Activated naive CD4-positive, alpha-beta T cell (primary cell): ENCODE data around the gene CEP63.

Experiments used
- DNase-seq, 4 experiments: peaks; one replicate each; lab custom pipeline; 2025; lab: John Stamatoyannopoulos, UW

Gene CEP63

GRCh38 chr3:134485718-134486576 is at the start of gene CEP63, which contains the start of gene ANAPC13:
Gene CEP63 (plus strand): TSS chr3:134486057. CDS start chr3:134495321, 9,264 bp downstream.
Gene ANAPC13 (minus strand): TSS chr3:134485985. CDS start chr3:134482904, 3,081 bp downstream.
- DNase-seq: peak; percentile 87 to 96 (median 90)

DNA sequence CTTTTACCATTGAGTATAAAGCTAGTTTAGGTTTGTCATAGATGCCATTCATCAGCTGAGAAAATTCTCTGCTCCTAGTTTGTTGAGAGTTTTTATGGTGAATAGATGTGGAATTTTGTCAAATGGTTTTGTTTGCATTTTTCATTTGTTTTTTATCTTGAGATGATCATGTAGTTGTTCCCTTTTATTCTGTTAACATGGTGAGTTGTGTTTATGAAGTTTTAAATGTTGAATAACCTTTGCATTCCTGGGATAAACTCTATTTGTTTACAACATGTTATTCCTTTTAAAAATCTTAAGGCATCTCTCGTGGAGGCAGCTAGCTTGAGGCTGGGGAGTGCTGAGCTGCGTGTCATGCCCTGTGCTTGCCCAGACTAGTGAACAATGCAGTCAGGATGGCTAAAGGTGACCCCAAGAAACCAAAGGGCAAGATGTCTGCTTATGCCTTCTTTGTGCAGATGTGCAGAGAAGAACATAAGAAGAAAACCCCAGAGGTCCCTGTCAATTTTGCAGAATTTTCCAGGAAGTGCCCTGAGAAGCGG is 48.6 kb upstream of the CEP63 start:
- no peak for DNase-seq

DNA sequence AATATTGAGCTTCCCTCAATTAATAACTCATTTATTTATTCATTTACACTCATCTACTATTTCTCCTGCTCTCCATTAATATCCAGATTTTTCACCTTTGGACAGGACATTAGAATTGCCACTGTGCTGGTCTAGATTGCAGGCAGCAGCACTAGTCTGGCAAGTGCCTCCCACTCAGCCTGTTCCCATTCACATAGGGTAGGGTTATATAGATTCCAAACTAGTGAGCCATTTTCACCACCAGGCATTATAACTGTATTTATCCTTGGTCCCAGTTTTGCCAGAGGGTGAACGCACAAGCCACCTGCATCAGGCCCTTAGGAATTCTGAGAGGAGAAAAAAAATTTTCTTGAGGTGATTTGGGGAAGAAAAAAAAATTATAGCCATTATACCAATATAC is 44.5 kb upstream of the CEP63 start:
- no peak for DNase-seq

DNA sequence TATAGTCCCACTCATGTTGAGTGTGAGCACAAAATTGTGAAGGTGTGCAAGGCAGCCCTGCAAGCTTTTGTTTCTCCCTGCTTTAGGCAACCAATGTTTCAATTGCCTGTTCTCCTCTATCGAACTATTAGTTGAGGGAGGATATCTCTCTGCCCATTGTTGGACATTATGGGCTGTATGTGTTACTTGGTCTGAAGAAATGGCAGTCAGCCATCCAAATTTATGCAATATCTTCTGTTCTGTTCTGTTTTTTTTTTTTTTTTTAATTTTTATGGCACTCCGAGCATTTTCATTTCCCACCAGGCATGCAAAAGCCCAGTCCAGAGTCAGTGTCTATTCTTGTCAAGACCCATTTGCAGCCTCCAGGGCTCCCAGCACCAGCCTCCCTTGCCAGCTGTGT is 44.0 kb upstream of the CEP63 start:
- DNase-seq: no peak

DNA sequence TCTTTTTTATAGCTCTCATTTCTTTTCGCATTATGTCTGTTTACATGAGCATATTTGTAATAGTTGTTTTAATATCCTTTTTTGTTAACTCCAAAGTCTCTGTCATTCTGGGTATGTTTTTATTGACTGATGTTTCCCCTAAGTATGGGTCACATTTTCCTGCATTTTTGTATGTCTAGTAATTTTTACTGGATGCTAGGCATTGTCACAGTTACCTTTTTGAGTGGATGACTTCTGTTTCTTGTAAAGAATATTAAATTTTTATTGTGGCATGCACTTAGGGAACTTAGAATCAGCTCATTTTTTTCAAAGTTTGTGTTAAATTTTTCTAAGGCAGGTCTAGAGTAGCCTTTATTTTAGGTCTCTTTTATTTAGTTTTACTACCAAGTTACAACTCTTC is 40.8 kb upstream of the CEP63 start:
- DNase-seq: no peak

DNA sequence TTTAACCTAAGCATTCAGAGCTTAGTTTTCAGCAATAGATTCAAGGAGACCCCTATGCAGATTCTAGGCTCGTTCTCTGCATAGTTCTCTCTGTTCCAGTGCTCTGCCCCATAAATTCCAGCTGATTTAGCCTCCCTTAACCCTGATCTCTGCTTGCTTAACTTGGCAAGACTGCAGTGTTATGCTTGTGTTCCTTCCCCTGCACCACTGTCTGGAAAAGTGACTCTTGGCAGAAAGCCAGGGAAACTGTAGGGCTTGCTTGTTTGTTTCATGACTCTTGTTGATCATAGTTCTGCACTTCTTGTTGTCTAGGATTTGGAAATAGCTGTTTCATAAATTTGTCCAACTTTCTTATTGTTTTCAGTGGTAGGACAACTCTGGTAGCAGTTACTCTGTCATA is 40.2 kb upstream of the CEP63 start:
- no peak for DNase-seq

- DNase-seq: no peak
Measured at GRCh38 chr3:134446800-134447199, 39.1 kb upstream of the CEP63 start.

DNA sequence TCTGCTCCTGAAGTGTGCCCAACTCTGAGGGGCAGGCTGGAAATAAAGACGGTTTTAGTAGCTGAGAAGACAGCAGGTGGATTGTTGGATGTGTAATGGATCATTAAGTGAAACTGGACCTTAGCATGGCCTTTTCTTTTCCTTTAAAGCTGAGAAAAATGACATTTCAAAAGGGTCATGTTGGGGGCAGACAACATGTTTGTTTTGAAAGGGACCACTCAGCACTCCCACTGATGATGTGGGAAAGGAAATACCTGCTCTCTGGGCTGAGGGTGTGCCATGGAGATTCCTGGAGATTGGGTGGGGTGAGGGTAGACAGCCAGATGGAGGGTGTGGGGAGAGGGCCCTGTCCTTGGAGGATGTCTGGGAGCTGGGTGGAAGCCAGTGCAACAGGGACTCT is 38.5 kb upstream of the CEP63 start:
- no peak for DNase-seq

DNA sequence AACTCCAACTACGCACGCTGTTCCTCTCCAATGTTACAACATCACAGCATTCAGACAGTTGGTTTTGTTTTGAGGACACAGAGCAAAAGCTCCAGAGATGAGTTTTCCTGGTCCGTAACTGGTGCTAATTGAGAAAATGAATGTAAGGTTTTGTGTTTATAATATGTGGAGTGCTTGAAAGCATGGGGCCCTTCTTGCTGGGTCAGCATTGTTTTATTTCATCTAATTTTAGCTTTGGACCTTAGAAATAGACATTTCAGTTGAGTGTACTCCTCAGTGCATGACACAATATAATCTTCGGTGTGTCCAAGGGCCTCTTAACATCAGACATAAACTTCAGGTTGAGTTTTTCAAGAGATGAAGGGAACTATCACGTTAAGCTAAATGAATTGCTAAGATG is 37.2 kb upstream of the CEP63 start:
- no peak for DNase-seq

- DNase-seq: no peak
Measured at GRCh38 chr3:134449277-134449676, 36.6 kb upstream of the CEP63 start.

GRCh38 chr3:134449951-134450350 is 35.9 kb upstream of the CEP63 start:
- no peak for DNase-seq

DNA sequence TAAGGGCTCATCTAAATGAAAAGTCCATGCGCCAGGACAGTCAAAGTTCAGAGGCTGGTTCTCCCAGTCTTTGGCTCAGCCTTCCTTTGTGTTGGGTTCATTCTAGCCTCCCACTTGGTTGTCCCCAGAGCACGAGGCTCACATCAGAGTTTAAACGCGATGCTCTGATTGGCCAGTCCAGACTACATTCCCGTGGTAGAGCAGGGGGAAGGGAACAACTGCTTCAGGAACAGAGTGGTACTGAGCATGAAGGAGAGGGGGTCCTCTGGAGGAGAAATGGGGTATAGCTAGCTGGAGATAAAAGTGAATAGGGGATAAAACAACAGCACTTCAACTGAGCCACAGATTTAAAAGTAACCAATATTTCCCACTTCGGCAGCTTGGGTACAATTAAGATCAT is 32.2 kb upstream of the CEP63 start:
- no peak for DNase-seq

GRCh38 chr3:134457376-134458074 is 28.3 kb upstream of the CEP63 start:
- DNase-seq: no peak

- no peak for DNase-seq
Measured at GRCh38 chr3:134458406-134458945, 27.4 kb upstream of the CEP63 start.

DNA sequence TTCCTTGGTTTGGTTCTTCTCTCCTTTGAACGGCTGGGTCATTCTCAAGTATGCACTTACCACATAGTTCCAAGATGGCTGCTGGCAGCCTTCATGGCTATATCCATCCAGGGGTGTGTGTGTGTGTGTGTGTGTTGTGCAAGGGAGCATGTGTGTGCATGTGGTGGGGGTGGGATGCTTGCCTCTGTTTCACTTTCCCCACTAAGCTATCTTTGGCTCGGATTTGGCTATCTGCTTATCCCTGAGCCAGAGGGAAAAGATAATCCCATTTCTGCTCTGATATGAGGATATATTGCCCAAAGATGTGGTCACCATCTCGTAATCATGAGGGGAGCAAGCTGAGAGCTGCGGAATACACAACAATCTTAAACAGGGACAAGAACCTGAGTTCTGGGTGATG is 26.3 kb upstream of the CEP63 start:
- DNase-seq: no peak

- no peak for DNase-seq
Measured at GRCh38 chr3:134460965-134461364, 24.9 kb upstream of the CEP63 start.

DNA sequence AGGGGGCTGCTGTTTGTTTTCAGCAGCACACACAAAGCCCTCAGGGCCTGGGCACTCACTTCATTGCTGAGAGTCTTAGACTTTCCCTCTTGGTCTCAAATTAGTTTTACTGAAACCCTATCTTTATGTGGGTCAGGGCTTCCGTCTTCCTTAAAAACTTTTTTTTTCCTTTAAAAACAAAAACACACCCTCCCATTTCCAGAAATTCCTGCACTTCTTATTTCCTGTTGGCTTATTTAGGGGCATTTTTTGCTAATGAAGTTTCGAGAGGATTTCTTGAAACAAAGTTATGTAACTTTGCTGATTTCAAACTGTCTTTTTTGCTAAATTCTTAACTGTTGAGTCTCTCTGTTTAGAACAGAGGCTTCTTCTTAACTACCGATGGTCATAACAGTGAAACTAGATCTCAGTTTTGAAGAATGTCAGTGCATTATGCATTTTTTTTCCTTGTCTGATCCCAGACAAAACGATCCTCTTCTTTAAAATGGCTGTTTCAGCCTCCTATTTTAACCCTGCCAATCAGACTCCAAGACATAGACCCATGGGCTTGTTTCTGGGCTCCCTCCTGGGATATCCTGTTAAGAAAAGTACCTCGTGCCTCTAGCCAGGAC is 23.4 kb upstream of the CEP63 start:
- no peak for DNase-seq

DNA sequence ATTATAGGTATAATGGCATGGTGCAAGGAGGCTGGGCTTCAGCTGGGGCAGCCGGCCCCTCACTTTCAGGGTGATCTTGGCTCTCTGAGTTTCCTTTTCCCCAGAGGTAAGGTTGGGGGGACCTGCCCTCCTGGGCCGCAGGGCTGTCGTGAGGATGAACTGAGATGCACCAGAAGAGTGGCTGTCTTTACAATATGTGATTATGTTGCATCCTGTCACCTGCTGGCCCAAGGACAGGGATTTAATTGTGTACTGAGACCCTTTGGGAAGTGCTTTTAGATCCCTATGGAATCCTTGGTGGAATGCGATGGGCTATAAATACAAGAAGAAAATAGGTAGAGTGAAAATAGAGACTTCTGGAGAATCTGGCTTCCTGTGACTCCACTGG is 22.2 kb upstream of the CEP63 start:
- DNase-seq: no peak

GRCh38 chr3:134464064-134464688 is 21.7 kb upstream of the CEP63 start:
- no peak for DNase-seq

DNA sequence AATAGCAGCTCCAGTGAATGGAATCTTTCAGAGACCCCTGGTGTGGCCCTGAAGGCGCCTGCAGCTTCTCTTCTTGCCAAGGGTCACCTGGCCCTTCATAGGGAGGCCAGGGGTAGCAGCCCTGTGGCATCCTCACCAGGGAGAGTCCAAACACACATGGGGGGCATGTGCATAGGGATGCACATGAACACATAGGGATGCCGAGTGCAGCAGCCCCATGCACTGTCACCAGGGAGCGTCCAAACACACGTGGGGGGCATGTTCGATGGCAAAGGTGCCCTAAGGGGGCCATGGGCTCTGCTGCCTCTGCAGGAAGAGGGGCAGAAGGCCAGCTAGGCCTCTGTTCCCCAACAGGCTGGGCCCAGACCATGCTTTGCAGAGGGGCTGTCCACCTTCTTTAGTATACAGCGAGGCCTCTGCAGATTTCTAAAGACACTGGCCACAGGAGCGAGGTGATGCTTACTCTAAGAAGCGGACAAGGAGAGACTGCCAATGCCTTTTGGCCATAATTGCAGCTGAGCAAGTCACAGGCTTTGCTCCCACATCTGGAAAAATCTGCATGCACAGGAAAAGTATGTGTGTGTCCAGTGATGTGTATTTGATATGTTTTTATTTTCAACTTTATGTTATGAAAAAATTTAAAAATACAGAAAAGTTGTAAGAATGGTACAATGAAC is 21.0 kb upstream of the CEP63 start:
- DNase-seq: no peak

- no peak for DNase-seq
Measured at GRCh38 chr3:134466331-134466730, 19.5 kb upstream of the CEP63 start.
